Prostate gland (tissue), 2 donors: Measurements from ENCODE around the gene PML.

Experiments used
- POLR2A ChIP-seq: fragments of 450-650 bp; IDR thresholded peaks from one replicate; pipeline ENCODE4 v1.6.1; 2016; ENCODE audit warnings: antibody characterized with exemption, mild to moderate bottlenecking
- TF ChIP-seq, protein P1 (sequence below), 4 experiments: fragments of 200-600 bp in 2 of 4; fragments of 450-650 bp in 2 of 4; sonication (generic) in 2 of 4; IDR thresholded peaks; 1 replicate in 3 of 4; 2 replicates in 1 of 4; pipeline ENCODE4 v1.5.1; 2016 to 2019; ENCODE audit warnings: antibody characterized with exemption in 4 of 4, mild to moderate bottlenecking in 2 of 4, moderate library complexity in 2 of 4

DNA sequence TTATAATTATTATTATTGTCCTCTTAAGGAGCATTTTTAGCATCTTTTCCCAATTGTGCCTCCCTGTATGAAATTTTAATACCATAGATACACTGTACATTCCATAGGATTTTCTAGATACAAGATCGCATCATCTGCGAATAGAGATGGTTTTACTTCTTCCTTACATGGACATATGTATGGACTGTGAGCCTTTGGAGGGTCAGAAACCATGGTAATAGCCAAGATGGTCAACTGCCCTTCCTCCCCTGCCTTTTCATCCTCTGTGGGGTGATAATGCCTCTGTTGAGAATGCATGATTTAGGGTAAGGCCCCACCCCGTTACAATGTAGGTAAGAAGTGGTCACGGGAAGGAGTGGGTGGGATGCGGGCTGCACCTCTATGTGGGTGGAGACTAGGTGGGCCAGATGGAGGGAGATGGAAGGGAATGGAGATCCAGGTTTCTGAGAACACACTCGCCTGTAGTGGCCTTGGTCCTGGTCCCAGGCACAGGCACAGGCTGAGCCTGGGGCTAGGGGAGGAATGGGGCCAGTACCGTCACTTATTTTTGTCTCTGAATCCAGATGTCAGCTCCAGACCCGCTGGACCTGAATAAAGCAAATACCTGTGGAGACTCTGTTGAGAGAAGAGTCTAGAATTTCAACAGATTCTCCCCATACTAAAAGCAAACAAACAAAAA lies 56.2 kb downstream of the PML start:
- TF ChIP-seq, protein P1, sequence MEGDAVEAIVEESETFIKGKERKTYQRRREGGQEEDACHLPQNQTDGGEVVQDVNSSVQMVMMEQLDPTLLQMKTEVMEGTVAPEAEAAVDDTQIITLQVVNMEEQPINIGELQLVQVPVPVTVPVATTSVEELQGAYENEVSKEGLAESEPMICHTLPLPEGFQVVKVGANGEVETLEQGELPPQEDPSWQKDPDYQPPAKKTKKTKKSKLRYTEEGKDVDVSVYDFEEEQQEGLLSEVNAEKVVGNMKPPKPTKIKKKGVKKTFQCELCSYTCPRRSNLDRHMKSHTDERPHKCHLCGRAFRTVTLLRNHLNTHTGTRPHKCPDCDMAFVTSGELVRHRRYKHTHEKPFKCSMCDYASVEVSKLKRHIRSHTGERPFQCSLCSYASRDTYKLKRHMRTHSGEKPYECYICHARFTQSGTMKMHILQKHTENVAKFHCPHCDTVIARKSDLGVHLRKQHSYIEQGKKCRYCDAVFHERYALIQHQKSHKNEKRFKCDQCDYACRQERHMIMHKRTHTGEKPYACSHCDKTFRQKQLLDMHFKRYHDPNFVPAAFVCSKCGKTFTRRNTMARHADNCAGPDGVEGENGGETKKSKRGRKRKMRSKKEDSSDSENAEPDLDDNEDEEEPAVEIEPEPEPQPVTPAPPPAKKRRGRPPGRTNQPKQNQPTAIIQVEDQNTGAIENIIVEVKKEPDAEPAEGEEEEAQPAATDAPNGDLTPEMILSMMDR (IDR thresholded peaks at IDR 0.05): no peak
- TF ChIP-seq POLR2A: no peak
